ENCODE measurements around the gene AKAP7. TPM values are rescaled to one million over a fixed set of nuclear protein-coding genes. Genes with fewer than 3 reads are reported as not detected.

Gene AKAP7
- total RNA-seq, 1 donor from 2014 or later, result 10.9 TPM

GRCh38 chr6:131103296-131103695 is 32.0 kb upstream of the AKAP7 start:
- Histone ChIP-seq H3K9me3 (replicated peaks) (peaks cover 9% of the 10 kb centered on the region), H3K27me3 (ENCODE audit: low read depth) (no peaks in the 10 kb centered on the region), H3K4me1 (no peaks in the 10 kb centered on the region), H3K36me3 (no peaks in the 10 kb centered on the region), H3K4me3 (no peak overlapping the region), H3K27ac (replicated peaks) (no peak overlapping the region)
- no peak for TF ChIP-seq CTCF (IDR thresholded peaks at IDR 0.05; ENCODE audit: borderline replicate concordance)
- intact Hi-C loops (cut with micrococcal nuclease), result no loop called here
- no peak for DNase-seq

- Histone ChIP-seq H3K9me3 (replicated peaks) (peaks cover 9% of the 10 kb centered on the region), H3K4me3 (no peak overlapping the region), H3K27me3 (ENCODE audit: low read depth) (no peaks in the 10 kb centered on the region), H3K27ac (replicated peaks) (no peak overlapping the region), H3K4me1 (no peaks in the 10 kb centered on the region), H3K36me3 (no peaks in the 10 kb centered on the region)
- TF ChIP-seq CTCF (IDR thresholded peaks at IDR 0.05; ENCODE audit: borderline replicate concordance), result no peak
- intact Hi-C loops (cut with micrococcal nuclease), result no loop called here
- DNase-seq, result no peak
These were observed 31.4 kb upstream of the AKAP7 start for GRCh38 chr6:131103901-131104300.

GRCh38 chr6:131107151-131107550 is 28.1 kb upstream of the AKAP7 start:
- intact Hi-C loops (cut with micrococcal nuclease), result no loop called here
- H3K27ac ChIP-seq (replicated peaks), result no peak overlapping the region
- H3K4me1 ChIP-seq, result no peaks in the 10 kb centered on the region
- no peaks in the 10 kb centered on the region for H3K36me3 ChIP-seq
- H3K27me3 ChIP-seq (ENCODE audit: low read depth), result no peaks in the 10 kb centered on the region
- TF ChIP-seq CTCF (IDR thresholded peaks at IDR 0.05; ENCODE audit: borderline replicate concordance), result no peak
- H3K4me3 ChIP-seq, result no peak overlapping the region
- no peak for DNase-seq
- H3K9me3 ChIP-seq (replicated peaks), result no peaks in the 10 kb centered on the region

GRCh38 chr6:131112249-131112648 is 23.0 kb upstream of the AKAP7 start:
- Histone ChIP-seq H3K27me3 (ENCODE audit: low read depth) (no peaks in the 10 kb centered on the region), H3K4me1 (no peaks in the 10 kb centered on the region), H3K27ac (replicated peaks) (no peak overlapping the region), H3K4me3 (no peak overlapping the region), H3K9me3 (replicated peaks) (peaks cover 4% of the 10 kb centered on the region), H3K36me3 (no peaks in the 10 kb centered on the region)
- intact Hi-C loops (cut with micrococcal nuclease), result no loop called here
- DNase-seq, result no peak
- TF ChIP-seq CTCF (IDR thresholded peaks at IDR 0.05; ENCODE audit: borderline replicate concordance), result no peak

- peaks cover 7% of the 10 kb centered on the region for H3K9me3 ChIP-seq (replicated peaks)
- H3K4me1 ChIP-seq, result no peaks in the 10 kb centered on the region
- H3K36me3 ChIP-seq, result no peaks in the 10 kb centered on the region
- no peaks in the 10 kb centered on the region for H3K27me3 ChIP-seq (ENCODE audit: low read depth)
- H3K4me3 ChIP-seq, result no peak overlapping the region
- no peak for TF ChIP-seq CTCF (IDR thresholded peaks at IDR 0.05; ENCODE audit: borderline replicate concordance)
- intact Hi-C loops (cut with micrococcal nuclease), result loop anchor here (5.0 kb wide), 1 partner anchor 228 kb away; no protein-coding TSS in a partner anchor
- no peak for DNase-seq
- H3K27ac ChIP-seq (replicated peaks), result no peak overlapping the region
These were observed 19.6 kb upstream of the AKAP7 start for GRCh38 chr6:131115651-131116050.

GRCh38 chr6:131116321-131116720 is 18.9 kb upstream of the AKAP7 start:
- Histone ChIP-seq H3K4me3 (no peak overlapping the region), H3K4me1 (no peaks in the 10 kb centered on the region), H3K9me3 (replicated peaks) (peaks cover 7% of the 10 kb centered on the region), H3K27me3 (ENCODE audit: low read depth) (no peaks in the 10 kb centered on the region), H3K36me3 (no peaks in the 10 kb centered on the region), H3K27ac (replicated peaks) (no peak overlapping the region)
- no peak for TF ChIP-seq CTCF (IDR thresholded peaks at IDR 0.05; ENCODE audit: borderline replicate concordance)
- no peak for DNase-seq
- intact Hi-C loops (cut with micrococcal nuclease), result loop anchor here (5.0 kb wide), 1 partner anchor 229 kb away; no protein-coding TSS in a partner anchor

All from left ventricle myocardium inferior (tissue), 1 donor.